Fibroblast of lung (primary cell): Measurements from ENCODE around the gene MKKS. TPM values are rescaled to one million over a fixed set of nuclear protein-coding genes. Genes with fewer than 3 reads are reported as not detected.

Experiments used
- DNase-seq, 2 donors: peaks; one replicate each; pipeline versions ENCODE4 v3.0.0 to v3.0.0-alpha.2; 2010; ENCODE audit warnings: low read depth in 2 of 2
- H2AFZ ChIP-seq: 2 replicates; pipeline ENCODE4 v1.5.1; 2012; ENCODE audit warnings: low read length, control low read depth, inconsistent platforms
- H3K27ac ChIP-seq: 2 replicates; pipeline ENCODE4 v1.5.1; 2011; ENCODE audit warnings: low read length, control low read depth; ENCODE audit not compliant: insufficient read depth
- H3K27me3 ChIP-seq: 2 replicates; pipeline ENCODE4 v1.5.1; 2011; ENCODE audit warnings: mild to moderate bottlenecking, low read length; ENCODE audit not compliant: control insufficient read depth, insufficient read depth
- H3K36me3 ChIP-seq: 2 replicates; pipeline ENCODE4 v1.5.1; 2011; ENCODE audit warnings: low read length; ENCODE audit not compliant: control insufficient read depth, insufficient read depth
- H3K4me1 ChIP-seq: 2 replicates; pipeline ENCODE4 v1.5.1; 2011; ENCODE audit warnings: low read length; ENCODE audit not compliant: control insufficient read depth, insufficient read depth; ENCODE audit errors: extremely low read depth
- H3K4me2 ChIP-seq: 2 replicates; pipeline ENCODE4 v1.5.1; 2011; ENCODE audit warnings: low read length, control low read depth; ENCODE audit not compliant: insufficient read depth; ENCODE audit errors: extremely low read depth
- H3K4me3 ChIP-seq, 4 experiments: fragments of 200-600 bp in 1 of 4; sonication (generic) in 1 of 4; replicated peaks in 1 of 4; 2 replicates each; pipeline ENCODE4 v1.5.1; 2011 to 2016; ENCODE audit warnings: low read length in 4 of 4, low read depth in 3 of 4, mild to moderate bottlenecking in 3 of 4, control low read depth in 2 of 4, inconsistent platforms in 1 of 4, mixed read lengths in 1 of 4; ENCODE audit not compliant: insufficient read depth in 1 of 4; ENCODE audit errors: control extremely low read depth in 1 of 4
- H3K79me2 ChIP-seq: 2 replicates; pipeline ENCODE4 v1.5.1; 2012; ENCODE audit warnings: mild to moderate bottlenecking, low read length, inconsistent platforms; ENCODE audit not compliant: control insufficient read depth, insufficient read depth
- H3K9ac ChIP-seq: 2 replicates; pipeline ENCODE4 v1.5.1; 2011; ENCODE audit warnings: mild to moderate bottlenecking, low read length, control low read depth; ENCODE audit not compliant: insufficient read depth
- H3K9me3 ChIP-seq: 2 replicates; pipeline ENCODE4 v1.5.1; 2012; ENCODE audit warnings: low read depth, low read length; ENCODE audit not compliant: control insufficient read depth, insufficient read depth
- H4K20me1 ChIP-seq: 2 replicates; pipeline ENCODE4 v1.5.1; 2011; ENCODE audit warnings: low read length; ENCODE audit not compliant: control insufficient read depth, insufficient read depth; ENCODE audit errors: extremely low read depth
- EZH2 ChIP-seq: IDR thresholded peaks from 2 replicates; pipeline ENCODE4 v1.5.1; 2012; ENCODE audit warnings: low read length, control low read depth, mild to moderate bottlenecking; ENCODE audit errors: missing control alignments
- polyA plus RNA-seq, 2 donors: library from polyadenylated mRNA; depleted of rRNA in 1 of 2; stranded (reverse) in 1 of 2; unstranded in 1 of 2; fragments of >200 nt; gene quantifications; 2 replicates each; pipeline ENCODE4 v1.2.1, GENCODE V29; 2011 to 2012; ENCODE audit warnings: missing spikeins in 1 of 2
- total RNA-seq: library from RNA; depleted of rRNA; stranded (reverse); fragments of >200 nt; gene quantifications from 2 replicates; pipeline ENCODE4 v1.2.1, GENCODE V29; 2014
- TF ChIP-seq, protein P1 (sequence below), 2 donors: IDR thresholded peaks in 1 of 2; conservative IDR thresholded peaks in 1 of 2; 1 replicate in 1 of 2; 2 replicates in 1 of 2; pipeline ENCODE4 v1.5.1; 2011 to 2012; ENCODE audit warnings: low read length in 2 of 2, control low read depth in 1 of 2, inconsistent platforms in 1 of 2, low read depth in 1 of 2, mild to moderate bottlenecking in 1 of 2

The MKKS gene
- total and polyA plus RNA-seq, 2 donors (not counting 1 experiment from before 2014, with no cell fraction given), result 6.4 to 13.1 TPM

- H3K4me2 ChIP-seq, result no peak overlapping the region
Observed at GRCh38 chr20:10428008-10428407, 6.0 kb downstream of the MKKS start.

GRCh38 chr20:10427060-10427692 is 6.8 kb downstream of the MKKS start:
- H3K27me3 ChIP-seq, result no peaks in the 10 kb centered on the region
- DNase-seq, result peak; percentile 65 to 85
- no peak overlapping the region for H3K27ac ChIP-seq
- no peak overlapping the region for H2AFZ ChIP-seq
- no peak overlapping the region for H3K4me3 ChIP-seq
- H3K36me3 ChIP-seq, result no peaks in the 10 kb centered on the region
- no peaks in the 10 kb centered on the region for H3K4me1 ChIP-seq
- H3K9me3 ChIP-seq, result no peaks in the 10 kb centered on the region
- no peaks in the 10 kb centered on the region for H4K20me1 ChIP-seq
- peaks cover 44% of the 10 kb centered on the region for H3K79me2 ChIP-seq
- no peak overlapping the region for H3K9ac ChIP-seq
- TF ChIP-seq EZH2, result no peak
- TF ChIP-seq, protein P1, sequence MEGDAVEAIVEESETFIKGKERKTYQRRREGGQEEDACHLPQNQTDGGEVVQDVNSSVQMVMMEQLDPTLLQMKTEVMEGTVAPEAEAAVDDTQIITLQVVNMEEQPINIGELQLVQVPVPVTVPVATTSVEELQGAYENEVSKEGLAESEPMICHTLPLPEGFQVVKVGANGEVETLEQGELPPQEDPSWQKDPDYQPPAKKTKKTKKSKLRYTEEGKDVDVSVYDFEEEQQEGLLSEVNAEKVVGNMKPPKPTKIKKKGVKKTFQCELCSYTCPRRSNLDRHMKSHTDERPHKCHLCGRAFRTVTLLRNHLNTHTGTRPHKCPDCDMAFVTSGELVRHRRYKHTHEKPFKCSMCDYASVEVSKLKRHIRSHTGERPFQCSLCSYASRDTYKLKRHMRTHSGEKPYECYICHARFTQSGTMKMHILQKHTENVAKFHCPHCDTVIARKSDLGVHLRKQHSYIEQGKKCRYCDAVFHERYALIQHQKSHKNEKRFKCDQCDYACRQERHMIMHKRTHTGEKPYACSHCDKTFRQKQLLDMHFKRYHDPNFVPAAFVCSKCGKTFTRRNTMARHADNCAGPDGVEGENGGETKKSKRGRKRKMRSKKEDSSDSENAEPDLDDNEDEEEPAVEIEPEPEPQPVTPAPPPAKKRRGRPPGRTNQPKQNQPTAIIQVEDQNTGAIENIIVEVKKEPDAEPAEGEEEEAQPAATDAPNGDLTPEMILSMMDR (conservative IDR thresholded peaks at IDR 0.05 in 1 of 2, IDR thresholded peaks at IDR 0.05 in 1 of 2; ENCODE audit: low read depth in 1 of 2, low read length in 2 of 2), result peak; percentile 86 to 94
- no peak overlapping the region for H3K4me2 ChIP-seq

More at GRCh38 chr20:10428008-10428407, 6.0 kb downstream of the MKKS start:
- no peaks in the 10 kb centered on the region for H3K36me3 ChIP-seq
- no peak for DNase-seq
- H3K27me3 ChIP-seq, result no peaks in the 10 kb centered on the region
- H3K79me2 ChIP-seq, result peaks cover 49% of the 10 kb centered on the region
- no peak overlapping the region for H3K9ac ChIP-seq
- TF ChIP-seq, protein P1 (conservative IDR thresholded peaks at IDR 0.05 in 1 of 2, IDR thresholded peaks at IDR 0.05 in 1 of 2; ENCODE audit: low read depth in 1 of 2, low read length in 2 of 2), result no peak
- no peak for TF ChIP-seq EZH2
- H3K4me3 ChIP-seq, result no peak overlapping the region
- no peak overlapping the region for H2AFZ ChIP-seq
- no peaks in the 10 kb centered on the region for H3K9me3 ChIP-seq
- no peaks in the 10 kb centered on the region for H3K4me1 ChIP-seq
- no peak overlapping the region for H3K27ac ChIP-seq
- no peaks in the 10 kb centered on the region for H4K20me1 ChIP-seq

DNA sequence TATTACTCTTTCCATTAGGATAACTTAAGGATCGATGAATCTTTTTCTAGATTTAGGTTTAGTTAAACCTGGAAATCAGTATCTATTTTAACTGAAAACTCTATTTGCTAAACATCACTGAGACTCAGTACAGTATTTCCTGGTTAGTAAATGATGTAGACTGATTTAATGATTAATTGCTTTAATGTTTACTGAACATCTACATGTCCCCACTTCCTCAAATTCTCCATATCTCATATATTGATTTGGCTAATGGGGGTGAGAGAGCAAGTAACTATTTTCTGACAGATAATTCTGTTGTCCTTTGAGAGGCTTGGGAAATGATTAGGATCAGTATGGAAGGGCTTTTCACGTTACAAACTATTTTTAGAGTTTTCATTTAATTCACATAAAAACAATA is 10.3 kb downstream of the MKKS start:
- Histone ChIP-seq H3K4me3 (no peak overlapping the region), H3K4me2 (no peak overlapping the region), H3K27ac (no peak overlapping the region), H3K9ac (no peak overlapping the region), H3K36me3 (peaks cover 2% of the 10 kb centered on the region), H2AFZ (no peak overlapping the region), H3K4me1 (no peaks in the 10 kb centered on the region), H4K20me1 (no peaks in the 10 kb centered on the region), H3K9me3 (no peaks in the 10 kb centered on the region), H3K79me2 (peaks cover 18% of the 10 kb centered on the region), H3K27me3 (no peaks in the 10 kb centered on the region)
- DNase-seq, result no peak
- TF ChIP-seq, protein P1 (conservative IDR thresholded peaks at IDR 0.05 in 1 of 2, IDR thresholded peaks at IDR 0.05 in 1 of 2; ENCODE audit: low read depth in 1 of 2, low read length in 2 of 2), result no peak
- no peak for TF ChIP-seq EZH2
